ENCODE results near the gene RHBDD3.

Gene RHBDD3

DNA sequence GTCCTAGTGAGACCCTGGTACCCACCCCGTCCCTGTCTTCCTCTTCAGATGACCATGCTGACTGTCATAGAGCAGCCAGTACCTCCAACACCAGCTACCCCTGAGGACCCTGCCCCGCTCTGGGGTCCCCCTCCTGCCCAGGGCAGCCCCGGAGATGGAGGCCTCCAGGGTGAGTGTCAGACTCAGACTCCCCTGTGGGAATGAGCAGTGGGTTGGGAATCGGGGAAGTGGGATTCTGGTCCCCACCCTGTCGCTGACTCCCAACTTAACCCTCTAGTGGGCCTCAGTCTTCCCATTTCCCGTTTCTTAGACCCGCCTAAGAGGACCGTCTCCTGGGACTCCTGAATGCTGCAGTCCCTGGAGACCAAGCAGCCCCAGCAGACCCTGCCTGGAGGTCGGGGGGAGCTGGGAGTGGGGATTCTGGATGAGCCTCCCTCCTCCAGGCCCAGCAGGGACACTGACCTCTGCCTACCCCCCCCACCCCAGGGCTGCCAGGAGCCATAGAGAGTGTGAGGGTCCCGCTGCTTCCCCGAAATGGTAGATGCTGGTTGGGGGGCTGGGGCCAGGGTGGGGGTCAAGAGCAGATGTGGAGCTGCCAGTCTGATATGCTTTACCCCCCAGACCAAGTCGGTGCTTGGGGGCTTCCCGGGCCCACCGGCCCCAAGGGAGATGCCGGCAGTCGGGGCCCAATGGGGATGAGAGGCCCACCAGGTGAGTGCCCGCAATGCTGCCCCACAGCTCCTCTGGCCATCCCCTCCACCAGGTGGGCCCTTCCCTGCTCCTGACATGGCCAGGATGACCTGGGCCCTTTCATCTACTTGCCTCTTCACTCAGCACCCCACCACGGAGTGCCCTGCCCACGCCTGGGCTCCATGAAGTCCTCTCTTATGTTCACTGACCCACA lies 36.6 kb downstream of the RHBDD3 start:
- Mint-ChIP-seq H3K27me3 (ENCODE audit: low read depth) (peaks cover 4% of the 10 kb centered on the region), H3K4me3 (no peak overlapping the region), H3K9me3 (peaks cover 12% of the 10 kb centered on the region), H3K4me1 (no peaks in the 10 kb centered on the region), H3K27ac (no peak overlapping the region), H3K36me3 (ENCODE audit: low read depth) (peaks cover 15% of the 10 kb centered on the region)
- TF ChIP-seq, protein P1, sequence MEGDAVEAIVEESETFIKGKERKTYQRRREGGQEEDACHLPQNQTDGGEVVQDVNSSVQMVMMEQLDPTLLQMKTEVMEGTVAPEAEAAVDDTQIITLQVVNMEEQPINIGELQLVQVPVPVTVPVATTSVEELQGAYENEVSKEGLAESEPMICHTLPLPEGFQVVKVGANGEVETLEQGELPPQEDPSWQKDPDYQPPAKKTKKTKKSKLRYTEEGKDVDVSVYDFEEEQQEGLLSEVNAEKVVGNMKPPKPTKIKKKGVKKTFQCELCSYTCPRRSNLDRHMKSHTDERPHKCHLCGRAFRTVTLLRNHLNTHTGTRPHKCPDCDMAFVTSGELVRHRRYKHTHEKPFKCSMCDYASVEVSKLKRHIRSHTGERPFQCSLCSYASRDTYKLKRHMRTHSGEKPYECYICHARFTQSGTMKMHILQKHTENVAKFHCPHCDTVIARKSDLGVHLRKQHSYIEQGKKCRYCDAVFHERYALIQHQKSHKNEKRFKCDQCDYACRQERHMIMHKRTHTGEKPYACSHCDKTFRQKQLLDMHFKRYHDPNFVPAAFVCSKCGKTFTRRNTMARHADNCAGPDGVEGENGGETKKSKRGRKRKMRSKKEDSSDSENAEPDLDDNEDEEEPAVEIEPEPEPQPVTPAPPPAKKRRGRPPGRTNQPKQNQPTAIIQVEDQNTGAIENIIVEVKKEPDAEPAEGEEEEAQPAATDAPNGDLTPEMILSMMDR (IDR thresholded peaks at IDR 0.05; ENCODE audit: unreplicated experiment in 3 of 3): no peak

DNA sequence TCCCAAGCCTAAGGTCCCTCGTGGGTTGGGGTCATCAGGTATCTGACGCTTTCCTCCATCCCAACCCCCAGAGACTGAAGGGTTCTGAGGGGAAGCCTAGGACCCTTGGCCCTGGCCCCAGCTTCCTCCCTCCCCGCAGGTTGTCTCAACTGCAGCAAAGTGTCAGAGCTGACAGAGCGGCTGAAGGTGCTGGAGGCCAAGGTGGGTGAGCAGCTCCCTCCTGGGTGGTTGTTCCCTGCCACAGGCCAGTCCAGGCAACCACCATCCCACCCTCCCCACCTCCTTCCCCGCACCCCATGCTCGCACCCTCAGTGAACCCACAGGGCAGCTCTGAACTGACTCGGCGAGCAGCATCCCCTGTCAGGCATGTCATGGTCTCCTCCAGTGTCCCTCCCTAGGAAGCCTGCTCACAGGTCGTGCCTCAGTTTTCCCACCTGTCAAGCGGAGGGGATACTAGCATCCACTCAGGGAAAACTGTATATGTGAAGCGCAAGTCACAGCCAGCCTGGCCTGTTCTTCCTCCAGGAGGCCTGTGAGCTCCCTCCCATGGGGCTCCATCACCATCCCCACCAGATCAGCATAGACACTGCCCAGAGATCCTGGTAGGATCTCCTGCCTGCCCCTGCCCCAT lies 41.3 kb downstream of the RHBDD3 start:
- Mint-ChIP-seq H3K36me3 (ENCODE audit: low read depth) (no peaks in the 10 kb centered on the region), H3K27me3 (ENCODE audit: low read depth) (peaks cover under 1% of the 10 kb centered on the region), H3K27ac (peak overlapping the region in 1 of 3 experiments; percentile 13), H3K4me1 (peaks cover 9% of the 10 kb centered on the region), H3K9me3 (no peaks in the 10 kb centered on the region), H3K4me3 (no peak overlapping the region)
- TF ChIP-seq, protein P1 (IDR thresholded peaks at IDR 0.05; ENCODE audit: unreplicated experiment in 3 of 3): no peak

DNA sequence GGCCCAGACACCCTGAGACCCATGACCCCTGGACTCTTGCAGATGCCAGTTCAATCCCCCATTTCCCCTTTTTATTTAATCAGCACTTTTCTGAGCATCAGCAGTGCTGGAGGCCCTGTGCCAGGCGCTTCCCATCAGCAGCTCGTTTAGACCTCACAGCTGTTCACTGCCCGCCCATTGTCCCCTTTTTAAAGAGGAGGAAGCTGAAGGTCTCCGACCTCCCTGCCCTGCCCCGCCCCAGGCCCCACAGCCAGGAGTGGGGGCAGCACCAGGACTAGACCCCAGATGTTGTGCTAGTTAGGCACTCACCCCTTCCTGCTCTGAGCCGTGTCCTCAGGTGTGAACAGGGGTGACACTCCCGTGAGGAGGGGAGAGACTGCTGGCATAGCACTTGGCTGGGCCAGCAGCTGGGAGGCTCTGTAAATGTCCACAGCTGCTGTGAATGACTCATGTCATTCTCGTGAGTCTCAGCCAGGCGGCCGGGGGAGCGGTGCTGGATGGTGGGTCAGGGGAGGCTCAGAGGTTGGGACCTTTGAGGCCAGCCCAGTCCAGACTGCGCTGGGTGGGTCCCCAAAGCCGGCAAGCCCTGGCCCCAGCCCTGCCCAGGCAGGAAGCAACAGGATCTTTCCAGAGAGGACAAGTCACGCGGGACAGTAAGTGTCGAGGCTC lies 42.2 kb downstream of the RHBDD3 start:
- no peaks in the 10 kb centered on the region for H3K27me3 Mint-ChIP-seq (ENCODE audit: low read depth)
- TF ChIP-seq, protein P1 (IDR thresholded peaks at IDR 0.05; ENCODE audit: unreplicated experiment in 3 of 3): no peak
- no peak overlapping the region for H3K4me3 Mint-ChIP-seq
- no peaks in the 10 kb centered on the region for H3K9me3 Mint-ChIP-seq
- H3K36me3 Mint-ChIP-seq (ENCODE audit: low read depth): no peaks in the 10 kb centered on the region
- H3K27ac Mint-ChIP-seq: peak overlapping the region in 2 of 3 experiments; percentile 30 to 68
- peaks cover 9% of the 10 kb centered on the region for H3K4me1 Mint-ChIP-seq

DNA sequence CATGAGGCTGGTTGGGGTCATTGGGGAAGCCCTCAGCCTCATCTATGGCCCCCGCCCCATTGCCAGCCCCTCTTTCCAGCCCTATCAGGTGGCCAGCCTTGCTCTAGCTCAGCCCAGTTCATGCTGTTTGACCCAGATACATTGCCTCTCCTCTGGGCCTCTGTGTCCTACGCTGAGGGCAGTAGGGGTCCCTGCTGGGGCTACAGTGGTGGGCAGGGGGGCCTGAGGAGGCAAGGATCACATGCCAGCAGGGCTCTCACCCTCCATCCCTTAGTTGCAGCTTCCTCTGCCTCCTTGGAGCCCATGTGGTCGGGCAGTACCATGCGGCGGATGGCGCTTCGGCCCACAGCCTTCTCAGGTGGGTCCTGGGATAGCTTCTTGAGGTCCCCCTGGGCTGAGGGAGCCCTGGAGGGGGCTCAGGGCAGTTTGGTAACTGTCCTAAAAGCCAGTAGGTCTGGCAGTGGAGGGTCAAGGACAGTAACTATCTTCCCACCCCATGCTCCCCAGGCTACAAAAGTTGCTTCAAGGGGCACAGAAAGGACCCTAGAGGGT lies 42.8 kb downstream of the RHBDD3 start:
- Mint-ChIP-seq H3K27me3 (ENCODE audit: low read depth) (no peaks in the 10 kb centered on the region), H3K27ac (peak overlapping the region in 1 of 3 experiments; percentile 68)
- TF ChIP-seq, protein P1 (IDR thresholded peaks at IDR 0.05; ENCODE audit: unreplicated experiment in 3 of 3): no peak

DNA sequence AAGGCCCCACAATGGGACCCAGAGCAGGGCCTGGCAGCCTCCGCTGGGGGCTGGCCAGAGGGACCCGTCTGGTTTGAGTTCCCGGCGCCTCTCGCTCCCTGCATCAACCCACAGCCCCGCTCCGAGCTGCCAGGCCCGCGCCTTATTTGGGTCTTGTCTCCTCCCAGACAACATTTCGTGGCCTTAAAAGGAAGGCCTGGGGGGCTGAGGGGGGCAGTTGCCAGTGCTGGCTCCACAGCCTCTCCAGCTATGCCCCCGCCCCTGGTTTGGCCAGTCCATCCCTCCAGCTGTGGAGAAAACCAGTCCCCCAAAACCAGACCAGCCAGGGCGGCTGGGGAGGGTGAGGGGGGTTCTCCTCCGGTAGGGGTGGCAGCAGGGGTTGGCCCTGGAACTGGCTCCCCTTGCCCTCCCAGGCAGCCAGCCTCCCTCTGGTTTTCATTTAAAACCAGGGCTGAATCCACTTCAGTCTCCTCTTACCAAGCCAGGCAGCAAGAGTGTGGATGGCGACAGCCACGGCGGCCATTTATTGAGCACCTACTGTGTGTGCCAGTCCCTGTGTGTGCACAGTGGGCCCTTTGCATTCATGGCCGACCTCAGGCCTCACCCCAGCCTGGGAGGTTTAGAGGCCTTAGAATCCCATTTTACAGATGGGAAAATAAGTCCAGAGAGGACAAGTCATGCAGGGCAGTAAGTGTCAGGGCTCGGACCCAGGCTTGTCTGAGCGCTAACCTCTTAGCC lies 43.5 kb downstream of the RHBDD3 start:
- Mint-ChIP-seq H3K27ac (no peak overlapping the region), H3K36me3 (ENCODE audit: low read depth) (no peaks in the 10 kb centered on the region), H3K9me3 (no peaks in the 10 kb centered on the region), H3K4me1 (peaks cover 14% of the 10 kb centered on the region), H3K27me3 (ENCODE audit: low read depth) (no peaks in the 10 kb centered on the region), H3K4me3 (no peak overlapping the region)
- TF ChIP-seq, protein P1 (IDR thresholded peaks at IDR 0.05; ENCODE audit: unreplicated experiment in 3 of 3): no peak

More for the DNA sequence above, 42.8 kb downstream of the RHBDD3 start:
- Mint-ChIP-seq H3K4me1 (peaks cover 14% of the 10 kb centered on the region), H3K9me3 (no peaks in the 10 kb centered on the region), H3K36me3 (ENCODE audit: low read depth) (no peaks in the 10 kb centered on the region), H3K4me3 (no peak overlapping the region)

All from nephron (organoid).